IMR-90 (cell line): ENCODE results near the gene REG1A. TPM values are rescaled to one million over a fixed set of nuclear protein-coding genes. Genes with fewer than 3 reads are reported as not detected.

Experiments
- ATAC-seq: fragments of 200-7000 bp; cut with Tn5 transposase; 2 replicates; pipeline ENCODE4 v1.9.1; 2020; ENCODE audit warnings: low read depth, mild to moderate bottlenecking, moderate library complexity
- BruUV-seq: library from RNA; stranded (reverse); fragments of 400-500 nt; replicated peaks from 2 replicates; lab custom pipeline; 2021; lab: Mats Ljungman, UMichigan
- CTCF ChIA-PET: fragments of 300-600 bp; formaldehyde crosslinking; extraction: SDS; loops from one replicate; lab custom pipeline; 2021; ENCODE audit warnings: antibody characterized with exemption; lab: Yijun Ruan, JAX
- POLR2A ChIA-PET: fragments of 300-600 bp; sonication (Branson Sonifier 250); formaldehyde crosslinking; loops from one replicate; lab custom pipeline; 2022; ENCODE audit warnings: antibody characterized with exemption; ENCODE audit not compliant: unreplicated experiment; lab: Charles Lee
- DNase-seq: peaks from one replicate; pipeline ENCODE4 v3.0.0; 2013
- H2AFZ ChIP-seq: replicated peaks from 2 replicates; pipeline ENCODE3; 2013; ENCODE audit warnings: low read length, mild to moderate bottlenecking; ENCODE audit not compliant: poor library complexity
- H2AK5ac ChIP-seq: 2 replicates; pipeline ENCODE4 v1.6.1; 2013; ENCODE audit warnings: low read depth, low read length, inconsistent platforms
- H2AK9ac ChIP-seq: replicated peaks from 2 replicates; pipeline ENCODE3; 2013; ENCODE audit warnings: mild to moderate bottlenecking, low read depth, low read length, moderate library complexity; ENCODE audit not compliant: poor library complexity
- H2BK120ac ChIP-seq: 2 replicates; pipeline ENCODE4 v1.6.1; 2013; ENCODE audit warnings: low read depth, low read length, inconsistent platforms
- H2BK15ac ChIP-seq: 3 replicates; pipeline ENCODE4 v1.6.1; 2013; ENCODE audit warnings: low read depth, low read length, inconsistent platforms
- H2BK20ac ChIP-seq: 2 replicates; pipeline ENCODE4 v1.6.1; 2013; ENCODE audit warnings: low read depth, mild to moderate bottlenecking, inconsistent platforms, low read length, moderate library complexity
- H2BK5ac ChIP-seq: 2 replicates; pipeline ENCODE4 v1.6.1; 2013; ENCODE audit warnings: mild to moderate bottlenecking, low read depth, low read length, inconsistent platforms; ENCODE audit not compliant: poor library complexity, severe bottlenecking
- H3K14ac ChIP-seq: replicated peaks from 2 replicates; pipeline ENCODE4 v1.6.1; 2013; ENCODE audit warnings: low read depth, low read length, inconsistent platforms
- H3K18ac ChIP-seq: 2 replicates; pipeline ENCODE4 v1.6.1; 2013; ENCODE audit warnings: low read depth, low read length, control low read depth
- H3K23ac ChIP-seq: 2 replicates; pipeline ENCODE4 v1.6.1; 2013; ENCODE audit warnings: low read depth, low read length, inconsistent platforms
- H3K27ac ChIP-seq: 2 replicates; pipeline ENCODE4 v1.5.1; 2013; ENCODE audit warnings: mild to moderate bottlenecking, control low read depth, low read length; ENCODE audit not compliant: insufficient read depth
- H3K27me3 ChIP-seq: 2 replicates; pipeline ENCODE4 v1.6.1; 2013; ENCODE audit warnings: low read length; ENCODE audit not compliant: control insufficient read depth, insufficient read depth
- H3K36me3 ChIP-seq: 2 replicates; pipeline ENCODE4 v1.6.1; 2013; ENCODE audit warnings: low read length, mixed read lengths; ENCODE audit not compliant: control insufficient read depth, insufficient read depth
- H3K4ac ChIP-seq: 2 replicates; pipeline ENCODE4 v1.6.1; 2013; ENCODE audit warnings: low read depth, low read length, inconsistent platforms
- H3K4me1 ChIP-seq: 2 replicates; pipeline ENCODE4 v1.6.1; 2013; ENCODE audit warnings: low read length, mixed read lengths; ENCODE audit not compliant: control insufficient read depth, insufficient read depth
- H3K4me2 ChIP-seq: 2 replicates; pipeline ENCODE4 v1.6.1; 2013; ENCODE audit warnings: low read depth, mild to moderate bottlenecking, control low read depth, low read length, moderate library complexity
- H3K4me3 ChIP-seq: 2 replicates; pipeline ENCODE4 v1.5.1; 2013; ENCODE audit warnings: low read depth, mild to moderate bottlenecking, control low read depth, low read length, moderate library complexity; ENCODE audit not compliant: insufficient read depth
- H3K56ac ChIP-seq: 2 replicates; pipeline ENCODE4 v1.6.1; 2013; ENCODE audit warnings: low read length, inconsistent platforms; ENCODE audit not compliant: insufficient read depth; ENCODE audit errors: extremely low read depth
- H3K79me1 ChIP-seq, 2 experiments: 2 replicates each; pipeline ENCODE4 v1.6.1; 2013; ENCODE audit warnings: low read length in 2 of 2, inconsistent platforms in 1 of 2, low read depth in 1 of 2
- H3K9ac ChIP-seq: 2 replicates; pipeline ENCODE4 v1.6.1; 2013; ENCODE audit warnings: low read depth, low read length, control low read depth
- H3K9me1 ChIP-seq: 2 replicates; pipeline ENCODE4 v1.6.1; 2013; ENCODE audit warnings: low read length, inconsistent platforms; ENCODE audit not compliant: insufficient read depth
- H3K9me3 ChIP-seq: 2 replicates; pipeline ENCODE4 v1.6.1; 2013; ENCODE audit warnings: low read length; ENCODE audit not compliant: control insufficient read depth, insufficient read depth
- H4K20me1 ChIP-seq: 2 replicates; pipeline ENCODE4 v1.6.1; 2013; ENCODE audit warnings: low read length, inconsistent platforms; ENCODE audit not compliant: insufficient read depth
- H4K5ac ChIP-seq: 2 replicates; pipeline ENCODE4 v1.6.1; 2013; ENCODE audit warnings: mild to moderate bottlenecking, low read depth, low read length, control low read depth
- H4K8ac ChIP-seq, 2 experiments: 2 replicates each; pipeline ENCODE4 v1.6.1; 2013; ENCODE audit warnings: low read depth in 2 of 2, low read length in 2 of 2, control low read depth in 1 of 2, inconsistent platforms in 1 of 2
- H4K91ac ChIP-seq: 2 replicates; pipeline ENCODE4 v1.6.1; 2013; ENCODE audit warnings: low read depth, low read length, inconsistent platforms; ENCODE audit not compliant: insufficient read depth
- CHD1 ChIP-seq: IDR thresholded peaks from 2 replicates; pipeline ENCODE4 v1.6.1; 2012; ENCODE audit warnings: low read depth, low read length, improper control_type of control experiment
- POLR2A ChIP-seq: IDR thresholded peaks from 2 replicates; pipeline ENCODE4 v1.6.1; 2012; ENCODE audit warnings: mild to moderate bottlenecking, low read depth, low read length
- RAD21 ChIP-seq: IDR thresholded peaks from 2 replicates; pipeline ENCODE4 v1.6.1; 2012; ENCODE audit warnings: low read length, improper control_type of control experiment
- RCOR1 ChIP-seq: IDR thresholded peaks from 2 replicates; pipeline ENCODE4 v1.6.1; 2012; ENCODE audit warnings: mild to moderate bottlenecking, low read length, improper control_type of control experiment; ENCODE audit not compliant: insufficient replicate concordance
- SMC3 ChIP-seq: fragments of 150-350 bp; IDR thresholded peaks from 2 replicates; pipeline ENCODE4 v1.6.1; 2016; ENCODE audit warnings: low read depth, mild to moderate bottlenecking, antibody characterized with exemption, low read length, moderate library complexity
- WGBS, 2 experiments: methylation state at CpG; one replicate each; pipeline versions ENCODE4 v1.1.5 to v1.1.7; 2013; ENCODE audit warnings: missing lambda C conversion rate in 2 of 2; ENCODE audit not compliant: insufficient read length in 1 of 2; ENCODE audit errors: extremely low coverage in 2 of 2; 5-methylcytosine and 5-hydroxymethylcytosine counted together
- dilution Hi-C: fragments of 300-500 bp; cut with HindIII; formaldehyde crosslinking; loops from one replicate; pipeline ENCODE4 v1.14.3; 2018; ENCODE audit warnings: low sequenced_read_pairs; ENCODE audit not compliant: unreplicated experiment
- in situ Hi-C: fragments of 300-500 bp; cut with MboI; formaldehyde crosslinking; loops from 3 replicates; pipeline ENCODE4 v1.14.3; 2019; ENCODE audit warnings: low sequenced_read_pairs, inconsistent platforms, mixed read lengths
- intact Hi-C: fragments of 100-400 bp; cut with micrococcal nuclease; formaldehyde crosslinking; loops from 2 replicates; pipeline ENCODE4 v1.10.0; 2022
- polyA plus RNA-seq, 3 experiments: library from polyadenylated mRNA; depleted of rRNA; stranded (reverse); fragments of >200 nt; gene quantifications; 2 replicates each; pipeline ENCODE4 v1.2.3, GENCODE V29; 2012; ENCODE audit warnings: low replicate concordance in 1 of 3
- total RNA-seq: library from RNA; depleted of rRNA; stranded (reverse); fragments of >200 nt; gene quantifications from 2 replicates; pipeline ENCODE4 v1.2.3, GENCODE V29; 2012

REG1A gene
- total and polyA plus RNA-seq, 2 of the 4 experiments (the other 2 are of a cell fraction), result not detected

DNA sequence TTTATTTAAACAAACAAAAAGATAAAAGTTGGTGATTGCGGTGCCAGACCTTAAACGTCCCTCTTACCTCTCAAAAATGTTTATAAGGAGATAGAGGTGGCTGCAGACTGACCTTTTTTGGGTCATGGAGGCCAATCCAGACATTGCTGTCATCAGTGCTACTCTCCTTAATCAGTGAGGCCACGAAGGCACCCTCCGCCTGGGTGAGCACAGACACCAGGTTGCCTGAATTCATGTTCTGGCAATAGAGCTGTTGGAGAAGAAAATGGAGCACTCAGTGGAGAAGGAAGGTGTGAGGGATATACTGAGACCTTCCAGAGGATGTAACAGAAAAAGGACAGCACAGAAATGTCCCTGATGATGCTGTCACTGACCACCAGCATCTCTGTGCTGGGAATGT, 34.0 kb upstream of the REG1A start:
- POLR2A ChIA-PET, result no interaction called here
- Histone ChIP-seq H3K9me3 (peaks cover 9% of the 10 kb centered on the region), H3K4me1 (no peaks in the 10 kb centered on the region), H3K27me3 (no peaks in the 10 kb centered on the region), H3K9ac (no peak overlapping the region), H3K27ac (no peak overlapping the region), H4K5ac (no peak overlapping the region), H4K91ac (no peak overlapping the region), H2BK5ac (no peak overlapping the region), H2BK120ac (no peak overlapping the region), H3K79me1 (no peaks in the 10 kb centered on the region), H2AK9ac (no peak overlapping the region), H3K9me1 (no peaks in the 10 kb centered on the region), H3K23ac (no peak overlapping the region), H3K36me3 (no peaks in the 10 kb centered on the region), H2BK15ac (no peak overlapping the region), H2AFZ (no peak overlapping the region), H4K8ac (no peak overlapping the region), H3K4me2 (no peak overlapping the region), H3K4ac (no peak overlapping the region), H4K20me1 (no peaks in the 10 kb centered on the region), H2AK5ac (no peak overlapping the region), H3K14ac (no peak overlapping the region), H2BK20ac (no peak overlapping the region), H3K4me3 (no peak overlapping the region), H3K56ac (no peak overlapping the region), H3K18ac (no peak overlapping the region)
- no TSS peak for BruUV-seq
- in situ Hi-C loops, result no loop called here
- WGBS, 2 experiments, result no CpG with 5 or more reads among the region's 4 CpGs
- DNase-seq (no peak), ATAC-seq (no peak)
- intact Hi-C loops, result no loop called here
- CTCF ChIA-PET, result no interaction called here
- dilution Hi-C loops, result no loop called here
- TF ChIP-seq CHD1 (no peak), RAD21 (no peak), RCOR1 (no peak), POLR2A (no peak), SMC3 (no peak)
